ENCODE measurements around the gene SMAGP. TPM values are rescaled to one million over a fixed set of nuclear protein-coding genes. Genes with fewer than 3 reads are reported as not detected.

SMAGP gene
- total RNA-seq, result 1 to 10 TPM; 2.6 to 3.1 TPM

GRCh38 chr12:51270067-51270950 is at the start of gene SMAGP:
Gene SMAGP, minus strand, starts transcription at chr12:51270415. Its CDS starts 1,137 bp downstream, at chr12:51269278.

GRCh38 chr12:51238510-51239334 is 31.5 kb downstream of the SMAGP start, which contains the start of gene DAZAP2:
Gene DAZAP2, plus strand, starts transcription at chr12:51238826. Its CDS starts 82 bp downstream, at chr12:51238908.

GRCh38 chr12:51217968-51218606 is 52.1 kb downstream of the SMAGP start, which contains the start of gene POU6F1:
Gene POU6F1, minus strand, starts transcription at chr12:51218062. Its CDS starts 11,226 bp downstream, at chr12:51206836.

Other genes starting within 250 kb of the SMAGP start
- gene SLC11A2, start 244.0 kb downstream of the SMAGP start, total RNA-seq, result 10 to 100 TPM; 35.0 to 38.9 TPM
- 10 to 100 TPM; 73.7 to 75.2 TPM for gene LETMD1, start 222.1 kb downstream of the SMAGP start, total RNA-seq
- 10 to 100 TPM; 13.7 to 17.5 TPM for gene CSRNP2, start 186.8 kb downstream of the SMAGP start, total RNA-seq
- gene TFCP2, start 97.3 kb downstream of the SMAGP start, total RNA-seq, result 10 to 100 TPM; 33.6 to 37.9 TPM
- gene POU6F1, start 52.4 kb downstream of the SMAGP start, total RNA-seq, result 1 to 10 TPM; 3.7 to 5.8 TPM
- 100 to 1,000 TPM; 232 to 242 TPM for gene DAZAP2, start 31.6 kb downstream of the SMAGP start, total RNA-seq
- 100 to 1,000 TPM; 240 to 248 TPM for gene BIN2, start 53.8 kb upstream of the SMAGP start, total RNA-seq
- under 1 TPM; 0.23 to 0.51 TPM for gene CELA1, start 76.3 kb upstream of the SMAGP start, total RNA-seq
- 10 to 100 TPM; 15.4 to 16.3 TPM for gene GALNT6, start 121.0 kb upstream of the SMAGP start, total RNA-seq
- 10 to 100 TPM in 1 of 2 experiments, 1 to 10 TPM in 1; 9.2 to 11.4 TPM for gene SLC4A8, start 154.4 kb upstream of the SMAGP start, total RNA-seq

Measured in activated naive CD4-positive, alpha-beta T cell treated with anti-CD3 and anti-CD28 coated beads, Interleukin-2, amount 10 ng/mL, durations not matched to agents 5 hours and 36 hours (primary cell).